Measurements from ENCODE around the gene CTBP1. TPM values are rescaled to one million over a fixed set of nuclear protein-coding genes. Genes with fewer than 3 reads are reported as not detected.

Gene CTBP1
- total RNA-seq, 1 experiment from 2014 or later = 187 TPM

DNA sequence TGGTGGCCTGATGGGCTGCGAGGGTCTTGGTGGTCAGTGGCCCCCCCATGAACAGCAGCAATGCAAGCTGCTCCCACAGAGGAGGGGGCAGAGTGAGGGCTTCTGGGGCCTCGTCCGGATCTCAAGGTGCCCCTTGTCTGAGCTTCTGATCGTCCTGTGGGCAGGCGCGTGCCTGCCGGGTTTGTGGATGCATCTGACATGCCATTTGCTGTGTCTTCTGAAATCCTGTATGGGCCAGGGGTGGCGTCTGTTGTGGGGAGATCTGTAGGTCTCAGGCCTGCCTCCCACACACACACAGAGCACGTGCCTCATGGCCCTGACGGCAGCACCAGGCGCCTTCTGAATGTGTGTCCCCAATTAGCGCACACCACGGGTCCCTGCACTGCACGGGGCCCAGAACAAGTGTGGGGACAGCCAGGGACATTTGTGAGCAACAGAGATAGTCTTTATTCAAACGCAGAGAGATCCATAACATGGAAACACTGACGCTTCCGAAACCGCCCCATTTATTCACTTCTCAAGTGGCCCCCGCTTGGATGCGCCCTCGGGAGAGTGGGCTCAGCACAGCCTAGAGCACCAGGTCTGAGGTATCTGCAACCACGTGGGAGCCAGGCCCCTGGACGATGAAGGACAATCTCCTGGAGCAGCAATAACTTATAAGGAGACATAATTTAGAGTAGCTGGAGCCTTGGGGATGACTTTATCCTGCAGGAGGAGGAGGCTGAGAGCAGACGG lies 82.3 kb downstream of the CTBP1 start:
- TF ChIP-seq, protein P1, sequence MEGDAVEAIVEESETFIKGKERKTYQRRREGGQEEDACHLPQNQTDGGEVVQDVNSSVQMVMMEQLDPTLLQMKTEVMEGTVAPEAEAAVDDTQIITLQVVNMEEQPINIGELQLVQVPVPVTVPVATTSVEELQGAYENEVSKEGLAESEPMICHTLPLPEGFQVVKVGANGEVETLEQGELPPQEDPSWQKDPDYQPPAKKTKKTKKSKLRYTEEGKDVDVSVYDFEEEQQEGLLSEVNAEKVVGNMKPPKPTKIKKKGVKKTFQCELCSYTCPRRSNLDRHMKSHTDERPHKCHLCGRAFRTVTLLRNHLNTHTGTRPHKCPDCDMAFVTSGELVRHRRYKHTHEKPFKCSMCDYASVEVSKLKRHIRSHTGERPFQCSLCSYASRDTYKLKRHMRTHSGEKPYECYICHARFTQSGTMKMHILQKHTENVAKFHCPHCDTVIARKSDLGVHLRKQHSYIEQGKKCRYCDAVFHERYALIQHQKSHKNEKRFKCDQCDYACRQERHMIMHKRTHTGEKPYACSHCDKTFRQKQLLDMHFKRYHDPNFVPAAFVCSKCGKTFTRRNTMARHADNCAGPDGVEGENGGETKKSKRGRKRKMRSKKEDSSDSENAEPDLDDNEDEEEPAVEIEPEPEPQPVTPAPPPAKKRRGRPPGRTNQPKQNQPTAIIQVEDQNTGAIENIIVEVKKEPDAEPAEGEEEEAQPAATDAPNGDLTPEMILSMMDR (conservative IDR thresholded peaks at IDR 0.05; ENCODE audit: low read depth, low read length) = no peak
- TF ChIP-seq EZH2 (IDR thresholded peaks at IDR 0.05; ENCODE audit: borderline replicate concordance, low read depth, low read length, poor library complexity, severe bottlenecking) = no peak
- POLR2A ChIA-PET (ENCODE audit: low non-redundant PET) = no interaction called here
- no TSS peak for BruUV-seq (replicated peaks)
- Histone ChIP-seq H3K4me1 (ENCODE audit: insufficient read depth, low read length, poor library complexity, severe bottlenecking) (peaks cover 4% of the 10 kb centered on the region), H3K4me3 (ENCODE audit: low read depth, low read length, poor library complexity, severe bottlenecking) (peak overlapping the region; percentile 67), H3K9me3 (ENCODE audit: low read depth, low read length, poor library complexity, severe bottlenecking) (no peaks in the 10 kb centered on the region), H3K27me3 (replicated peaks; ENCODE audit: insufficient read depth, low read depth, low read length, poor library complexity) (peaks cover 16% of the 10 kb centered on the region), H3K36me3 (ENCODE audit: insufficient read depth, low read length, poor library complexity, severe bottlenecking) (no peaks in the 10 kb centered on the region), H3K27ac (ENCODE audit: low read depth, low read length, poor library complexity, severe bottlenecking) (no peak overlapping the region)
- CTCF ChIA-PET = no interaction called here
- no peak for DNase-seq (ENCODE audit: low spot score)
- intact Hi-C loops (cut with micrococcal nuclease; ENCODE audit: unreplicated experiment) = loop anchor here (5.0 kb wide), 2 partner anchors 101 to 181 kb away; partner anchors contain the start of gene UVSSA

DNA sequence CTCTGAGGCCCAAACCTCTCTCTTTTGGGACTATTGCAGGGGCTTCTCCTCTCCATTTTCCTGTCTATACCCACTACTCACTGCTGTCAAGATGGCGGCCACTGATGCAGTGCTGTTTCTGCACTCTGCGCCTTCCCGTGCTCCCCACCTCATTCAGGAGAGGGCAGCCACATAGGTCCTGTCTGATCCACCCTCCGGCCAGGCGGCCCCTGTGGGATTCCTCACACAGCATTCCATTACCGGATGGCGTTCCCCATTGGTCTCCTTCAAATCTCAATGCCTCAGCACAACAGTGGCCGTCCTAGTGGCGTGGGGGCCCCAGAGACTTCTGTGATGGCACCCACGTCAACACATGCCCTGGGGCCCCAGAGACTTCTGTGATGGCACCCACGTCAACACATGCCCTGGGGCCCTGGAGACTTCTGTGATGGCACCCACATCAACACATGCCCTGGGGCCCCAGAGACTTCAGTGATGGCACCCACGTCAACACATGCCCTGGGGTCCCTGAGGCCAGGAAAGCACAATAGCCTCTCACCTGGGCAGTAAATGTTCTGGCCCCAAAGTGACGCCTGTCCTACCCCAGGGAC lies 83.9 kb downstream of the CTBP1 start:
- Histone ChIP-seq H3K36me3 (ENCODE audit: insufficient read depth, low read length, poor library complexity, severe bottlenecking) (no peaks in the 10 kb centered on the region), H3K4me3 (ENCODE audit: low read depth, low read length, poor library complexity, severe bottlenecking) (no peak overlapping the region), H3K4me1 (ENCODE audit: insufficient read depth, low read length, poor library complexity, severe bottlenecking) (peaks cover 4% of the 10 kb centered on the region), H3K9me3 (ENCODE audit: low read depth, low read length, poor library complexity, severe bottlenecking) (no peaks in the 10 kb centered on the region), H3K27me3 (replicated peaks; ENCODE audit: insufficient read depth, low read depth, low read length, poor library complexity) (peaks cover 12% of the 10 kb centered on the region), H3K27ac (ENCODE audit: low read depth, low read length, poor library complexity, severe bottlenecking) (no peak overlapping the region)
- no peak for DNase-seq (ENCODE audit: low spot score)
- intact Hi-C loops (cut with micrococcal nuclease; ENCODE audit: unreplicated experiment) = loop anchor here (5.0 kb wide), 2 partner anchors 102 to 182 kb away; partner anchors contain the start of gene UVSSA
- TF ChIP-seq EZH2 (IDR thresholded peaks at IDR 0.05; ENCODE audit: borderline replicate concordance, low read depth, low read length, poor library complexity, severe bottlenecking) = no peak
- TF ChIP-seq, protein P1 (conservative IDR thresholded peaks at IDR 0.05; ENCODE audit: low read depth, low read length) = no peak
- no TSS peak for BruUV-seq (replicated peaks)
- POLR2A ChIA-PET (ENCODE audit: low non-redundant PET) = no interaction called here
- CTCF ChIA-PET = no interaction called here

DNA sequence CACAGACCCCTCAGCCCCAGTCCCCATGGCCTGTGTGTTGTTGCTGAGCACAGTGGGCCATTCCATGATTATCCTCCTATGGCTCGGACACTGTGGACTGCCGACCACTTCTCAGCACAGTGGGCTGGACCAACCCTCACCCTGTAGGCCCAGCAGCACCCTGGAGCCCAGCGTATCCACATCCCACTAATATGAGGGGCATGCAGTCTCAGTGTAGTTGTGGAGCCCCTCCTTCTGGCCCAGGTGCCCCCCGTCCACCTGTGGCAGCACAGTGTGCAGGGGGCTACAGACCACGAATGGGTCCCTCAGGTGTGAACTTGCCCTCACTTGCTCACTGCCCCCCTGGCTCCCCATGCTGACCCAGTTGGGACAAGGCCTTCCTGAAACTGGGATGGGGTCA lies 84.5 kb downstream of the CTBP1 start:
- Histone ChIP-seq H3K9me3 (ENCODE audit: low read depth, low read length, poor library complexity, severe bottlenecking) (no peaks in the 10 kb centered on the region), H3K4me1 (ENCODE audit: insufficient read depth, low read length, poor library complexity, severe bottlenecking) (peaks cover 4% of the 10 kb centered on the region), H3K36me3 (ENCODE audit: insufficient read depth, low read length, poor library complexity, severe bottlenecking) (no peaks in the 10 kb centered on the region), H3K27ac (ENCODE audit: low read depth, low read length, poor library complexity, severe bottlenecking) (no peak overlapping the region), H3K27me3 (replicated peaks; ENCODE audit: insufficient read depth, low read depth, low read length, poor library complexity) (peaks cover 18% of the 10 kb centered on the region), H3K4me3 (ENCODE audit: low read depth, low read length, poor library complexity, severe bottlenecking) (no peak overlapping the region)
- DNase-seq (ENCODE audit: low spot score) = no peak
- BruUV-seq (replicated peaks) = no TSS peak
- intact Hi-C loops (cut with micrococcal nuclease; ENCODE audit: unreplicated experiment) = no loop called here
- TF ChIP-seq, protein P1 (conservative IDR thresholded peaks at IDR 0.05; ENCODE audit: low read depth, low read length) = no peak
- no peak for TF ChIP-seq EZH2 (IDR thresholded peaks at IDR 0.05; ENCODE audit: borderline replicate concordance, low read depth, low read length, poor library complexity, severe bottlenecking)
- POLR2A ChIA-PET (ENCODE audit: low non-redundant PET) = no interaction called here
- CTCF ChIA-PET = no interaction called here

All from A673 (cell line).